RWPE1 (cell line): Measurements from ENCODE around the gene CELF4.

Experiments used
- CTCF ChIA-PET: fragments of 350-600 bp; sonication (Branson Sonifier 250); formaldehyde crosslinking; extraction: SDS; loops from one replicate; lab custom pipeline; 2021; lab: Yijun Ruan, JAX
- POLR2A ChIA-PET: fragments of 400-600 bp; formaldehyde crosslinking; extraction: SDS; loops from one replicate; lab custom pipeline; 2020; ENCODE audit warnings: antibody characterized with exemption; ENCODE audit not compliant: low non-redundant PET; lab: Yijun Ruan, JAX
- DNase-seq: peaks from one replicate; pipeline ENCODE4 v3.0.0; 2012; ENCODE audit warnings: low spot score
- H3K27ac ChIP-seq: fragments of 450-650 bp; 2 replicates; pipeline ENCODE4 v1.5.1; 2017
- TF ChIP-seq, protein P1 (sequence below): fragments of 450-650 bp; conservative IDR thresholded peaks from 2 replicates; pipeline ENCODE4 v1.5.1; 2017; ENCODE audit warnings: low read depth, mild to moderate bottlenecking

Gene CELF4

DNA sequence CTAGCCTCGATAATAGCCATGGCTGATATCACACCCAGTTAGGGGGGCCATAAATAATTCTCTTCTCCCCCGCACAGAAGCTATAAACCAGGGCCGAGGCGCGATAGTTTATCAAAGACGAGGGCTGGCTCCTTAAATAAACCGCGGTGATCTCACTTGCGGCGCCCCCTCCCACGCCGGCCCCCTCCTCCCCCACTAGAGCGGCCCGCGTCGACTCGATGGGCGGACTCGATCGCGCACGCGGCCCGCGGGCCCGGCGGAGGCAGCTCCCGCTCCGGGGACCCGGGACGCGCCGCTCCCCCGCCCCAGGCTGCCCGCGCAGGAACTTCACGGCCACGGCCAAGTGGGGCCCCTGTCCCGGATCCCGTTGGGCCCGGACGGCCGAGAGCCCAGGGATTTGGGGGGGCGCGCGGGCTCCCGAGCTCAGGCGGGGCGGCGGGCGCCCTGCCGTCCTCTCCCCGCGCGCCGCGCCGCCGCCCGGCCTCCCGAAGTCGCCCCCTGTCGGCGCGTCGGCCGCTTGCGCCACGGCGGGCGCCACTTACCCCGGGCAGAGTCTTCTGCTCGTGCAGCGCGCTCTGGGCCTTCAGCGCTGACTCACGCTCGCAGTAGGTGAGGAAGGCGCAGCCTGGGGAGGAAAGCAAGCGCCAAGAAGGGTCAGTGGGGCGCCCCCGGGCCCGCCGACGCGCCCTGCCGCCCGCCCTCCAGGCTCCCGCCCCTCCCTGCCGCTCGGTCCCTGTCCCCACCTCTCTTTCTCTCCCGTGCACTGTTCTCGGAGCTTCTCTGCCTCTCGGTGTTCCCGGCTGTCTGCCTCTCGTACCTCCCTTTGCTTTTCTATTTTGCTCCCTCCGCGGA is 80.4 kb downstream of the CELF4 start:
- ChIA-PET CTCF (interaction anchor here (0.6 to 0.9 kb wide), 2 partner anchors 26 to 99 kb away, joined by 3 read pairs; no protein-coding TSS in a partner anchor), POLR2A (no interaction called here)
- TF ChIP-seq, protein P1, sequence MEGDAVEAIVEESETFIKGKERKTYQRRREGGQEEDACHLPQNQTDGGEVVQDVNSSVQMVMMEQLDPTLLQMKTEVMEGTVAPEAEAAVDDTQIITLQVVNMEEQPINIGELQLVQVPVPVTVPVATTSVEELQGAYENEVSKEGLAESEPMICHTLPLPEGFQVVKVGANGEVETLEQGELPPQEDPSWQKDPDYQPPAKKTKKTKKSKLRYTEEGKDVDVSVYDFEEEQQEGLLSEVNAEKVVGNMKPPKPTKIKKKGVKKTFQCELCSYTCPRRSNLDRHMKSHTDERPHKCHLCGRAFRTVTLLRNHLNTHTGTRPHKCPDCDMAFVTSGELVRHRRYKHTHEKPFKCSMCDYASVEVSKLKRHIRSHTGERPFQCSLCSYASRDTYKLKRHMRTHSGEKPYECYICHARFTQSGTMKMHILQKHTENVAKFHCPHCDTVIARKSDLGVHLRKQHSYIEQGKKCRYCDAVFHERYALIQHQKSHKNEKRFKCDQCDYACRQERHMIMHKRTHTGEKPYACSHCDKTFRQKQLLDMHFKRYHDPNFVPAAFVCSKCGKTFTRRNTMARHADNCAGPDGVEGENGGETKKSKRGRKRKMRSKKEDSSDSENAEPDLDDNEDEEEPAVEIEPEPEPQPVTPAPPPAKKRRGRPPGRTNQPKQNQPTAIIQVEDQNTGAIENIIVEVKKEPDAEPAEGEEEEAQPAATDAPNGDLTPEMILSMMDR, result no peak
- H3K27ac ChIP-seq, result no peak overlapping the region
- no peak for DNase-seq

DNA sequence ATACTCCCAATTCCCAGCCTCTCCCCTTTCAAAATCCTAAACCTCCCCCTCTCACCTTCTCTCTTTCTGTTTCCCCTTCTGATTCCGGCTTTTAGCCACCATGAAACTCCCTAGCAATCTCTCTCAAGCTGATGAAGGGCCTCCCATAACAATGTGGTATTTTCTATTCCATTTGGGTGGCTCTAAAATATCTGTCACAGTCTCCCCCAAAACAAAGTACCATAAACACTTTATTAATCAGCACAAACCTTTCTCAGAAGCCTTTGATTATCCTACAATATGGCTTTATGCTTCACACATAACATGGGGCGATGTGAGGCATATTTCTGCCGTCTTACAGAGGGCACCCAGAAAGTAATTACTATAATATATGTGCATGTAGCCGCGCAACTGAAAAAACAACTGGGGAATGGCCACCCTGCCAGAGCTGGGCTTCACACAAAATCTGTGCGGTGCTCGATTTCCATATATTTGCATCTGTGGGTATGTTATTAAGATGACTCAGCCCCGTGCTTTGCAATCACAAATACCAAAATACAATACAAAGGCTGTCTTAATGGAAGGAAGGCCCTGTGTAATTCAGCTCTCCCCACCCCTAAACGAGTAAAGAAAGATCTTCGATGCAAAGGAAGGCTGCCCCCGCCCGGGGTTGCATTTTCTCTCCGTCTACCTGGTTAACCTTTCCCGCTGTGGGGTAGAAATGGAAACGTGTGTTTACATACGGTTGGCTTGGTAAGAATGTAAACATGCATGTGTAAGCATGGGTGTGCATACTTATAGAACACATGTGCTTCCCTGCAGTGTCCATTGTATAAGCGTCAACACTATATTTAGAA is 81.4 kb downstream of the CELF4 start:
- POLR2A ChIA-PET, result no interaction called here
- no peak overlapping the region for H3K27ac ChIP-seq
- DNase-seq, result no peak
- TF ChIP-seq, protein P1, result no peak
- CTCF ChIA-PET, result interaction anchor here (0.6 kb wide), 1 partner anchor 207 kb away, joined by 3 read pairs; no protein-coding TSS in a partner anchor

DNA sequence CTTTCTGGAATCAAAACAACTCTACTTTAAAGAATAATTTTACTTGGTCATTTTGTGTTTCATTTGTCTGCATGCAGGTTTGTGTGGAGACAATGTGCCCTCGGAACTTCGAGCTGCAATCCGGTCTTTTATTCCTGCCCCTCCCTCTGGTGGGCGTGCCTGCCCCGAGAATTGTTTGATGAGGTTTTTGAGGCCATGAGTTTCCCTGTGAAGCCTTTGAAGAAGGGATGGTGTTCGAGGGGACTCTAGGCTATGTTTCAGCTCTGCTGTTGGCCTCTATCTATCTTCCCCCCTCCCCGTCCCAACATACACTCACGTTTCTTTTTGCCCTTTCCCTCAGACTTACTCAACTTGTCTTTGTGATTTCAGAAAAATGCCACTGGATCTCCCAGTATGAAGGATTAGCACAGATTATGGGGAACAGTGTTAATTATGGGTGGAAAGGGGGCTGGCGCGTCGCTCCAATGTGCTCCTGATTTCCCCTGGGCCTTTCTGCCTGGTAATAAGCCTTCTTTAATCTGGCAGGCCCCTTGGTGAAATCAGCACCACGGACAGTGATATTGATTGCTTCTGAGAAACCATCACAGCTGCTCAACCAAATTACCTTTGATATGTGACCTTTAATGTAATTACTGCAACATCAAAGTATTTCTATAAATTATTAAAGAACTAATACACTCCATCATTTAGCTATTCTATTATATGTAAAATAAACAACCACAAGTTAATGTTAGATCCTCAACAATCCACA is 82.2 kb downstream of the CELF4 start:
- TF ChIP-seq, protein P1, result no peak
- no peak for DNase-seq
- H3K27ac ChIP-seq, result no peak overlapping the region
- ChIA-PET POLR2A (no interaction called here), CTCF (interaction anchor here (0.7 kb wide), 1 partner anchor 111 kb away, joined by 3 read pairs; no protein-coding TSS in a partner anchor)

DNA sequence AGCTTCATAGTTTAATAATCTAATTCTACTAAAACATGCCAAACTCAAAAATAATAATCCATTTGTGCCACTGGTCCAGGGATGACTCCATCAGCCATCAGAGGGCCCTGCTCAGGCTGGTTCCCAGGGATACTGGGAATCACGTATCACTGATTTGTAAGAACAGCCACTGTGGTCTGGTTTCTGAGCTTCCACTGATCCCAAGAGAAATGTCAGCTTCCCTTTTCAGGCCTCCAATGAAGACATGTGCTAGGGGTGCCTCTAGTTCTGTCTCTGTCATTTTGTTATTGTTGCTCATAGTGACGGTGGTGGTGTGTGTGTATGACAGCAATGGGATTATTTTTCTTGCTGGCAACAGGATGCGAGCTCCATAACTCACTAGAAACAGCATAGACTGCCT is 83.2 kb downstream of the CELF4 start:
- no peak overlapping the region for H3K27ac ChIP-seq
- DNase-seq, result no peak
- TF ChIP-seq, protein P1, result no peak
- ChIA-PET CTCF (no interaction called here), POLR2A (no interaction called here)

DNA sequence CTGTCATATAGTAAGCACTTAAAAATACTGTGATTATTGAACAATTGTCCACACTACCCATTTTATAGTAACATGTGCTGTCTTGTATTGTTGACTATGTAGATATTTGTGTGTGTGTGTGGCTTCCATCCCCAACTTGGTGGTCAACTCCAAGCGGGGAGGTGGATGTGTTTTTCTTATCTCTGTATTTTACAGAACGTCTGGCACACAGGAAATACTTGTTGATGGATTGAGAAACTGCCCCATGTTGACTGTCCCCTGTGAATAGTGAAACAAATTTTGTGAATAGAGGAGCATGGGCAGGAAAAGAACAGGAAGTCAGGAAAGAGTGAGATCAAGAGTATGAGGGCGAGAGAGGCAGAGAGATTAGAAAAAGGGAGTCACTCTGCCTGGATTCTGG is 83.6 kb downstream of the CELF4 start:
- POLR2A ChIA-PET, result no interaction called here
- CTCF ChIA-PET, result no interaction called here
- DNase-seq, result no peak
- TF ChIP-seq, protein P1, result no peak
- H3K27ac ChIP-seq, result no peak overlapping the region

DNA sequence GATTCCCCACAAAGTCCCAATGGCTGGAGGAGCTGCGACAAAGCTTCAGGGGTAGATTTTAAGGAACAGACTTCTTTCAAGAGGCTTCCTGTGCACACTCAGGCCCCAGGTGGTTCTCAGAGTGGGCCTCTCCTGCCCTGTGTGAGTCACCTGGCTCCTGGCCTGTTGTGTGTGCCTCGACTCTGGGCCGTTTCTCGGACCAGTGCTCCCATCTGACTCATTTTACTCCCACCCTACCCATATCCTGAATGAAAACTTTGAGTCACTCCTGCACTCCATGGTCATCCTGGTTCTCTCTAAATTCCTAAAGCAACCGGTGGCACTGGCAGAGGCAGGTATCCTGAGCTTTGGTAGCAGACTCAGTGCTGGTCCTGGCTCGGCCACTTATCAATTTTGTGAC is 84.1 kb downstream of the CELF4 start:
- no peak overlapping the region for H3K27ac ChIP-seq
- DNase-seq, result peak; percentile 8
- CTCF ChIA-PET, result no interaction called here
- TF ChIP-seq, protein P1, result no peak
- POLR2A ChIA-PET, result no interaction called here
